UCSD-AML1 (cell line): ENCODE data around the gene COL13A1.

Experiments
- DNase-seq: peaks from one replicate; lab custom pipeline; 2025; ENCODE audit not compliant: unreplicated experiment; lab: John Stamatoyannopoulos, UW

Gene COL13A1

DNA sequence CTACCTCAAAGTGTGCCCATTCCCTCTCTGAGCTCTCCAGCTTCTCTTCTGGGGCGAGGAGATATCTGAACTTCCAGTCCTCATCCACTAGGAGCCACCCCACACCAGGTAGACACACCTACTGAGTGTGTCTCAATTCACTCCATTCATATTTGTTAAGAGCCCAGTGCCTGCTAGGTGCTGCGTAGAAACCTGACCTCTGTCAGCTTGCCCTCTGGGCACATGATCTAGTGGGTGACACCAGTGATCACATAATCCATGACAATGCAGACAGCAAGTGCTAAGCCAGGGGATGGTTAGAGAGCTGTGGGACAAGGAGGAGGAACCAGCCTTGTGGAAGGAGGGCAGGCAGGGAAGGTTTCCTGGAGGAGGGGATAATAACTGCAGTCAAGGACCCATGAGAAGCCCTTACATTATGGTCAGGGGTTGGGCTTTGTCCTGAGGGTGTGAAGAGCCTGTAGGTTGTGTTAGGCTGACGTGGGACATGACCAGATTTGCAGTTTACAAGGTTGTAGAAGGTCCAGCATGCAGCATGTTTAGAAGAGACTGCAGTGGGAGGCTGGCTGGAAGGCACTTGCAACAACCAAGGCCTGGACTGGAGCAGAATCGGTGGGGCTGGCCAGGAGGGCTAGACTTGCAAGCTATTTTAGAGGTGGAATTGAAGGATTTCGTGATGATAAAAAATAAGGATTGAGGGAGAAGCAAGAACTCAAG, 81.8 kb downstream of the COL13A1 start:
- no peak for DNase-seq

GRCh38 chr10:69884024-69884367, 82.3 kb downstream of the COL13A1 start:
- no peak for DNase-seq

DNA sequence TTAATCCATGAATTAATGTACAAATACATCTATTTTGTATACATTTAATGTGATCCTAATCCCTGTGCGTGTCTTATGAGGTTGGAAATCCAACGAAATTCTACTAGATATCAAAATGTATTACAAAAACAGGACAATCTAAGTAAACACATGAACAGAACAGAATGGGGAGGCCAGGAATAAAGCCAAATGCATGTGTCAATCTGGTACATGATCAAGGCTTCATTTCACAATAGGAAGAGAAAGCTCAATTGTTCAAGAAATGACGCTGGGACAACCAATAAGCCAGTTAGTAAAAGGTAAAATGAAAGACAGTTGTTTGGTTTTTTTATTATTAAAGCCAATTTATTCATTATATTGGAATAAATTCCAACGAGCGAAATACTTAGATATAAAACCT, 83.0 kb downstream of the COL13A1 start:
- DNase-seq, result no peak

- DNase-seq, result no peak
Observed at GRCh38 chr10:69885379-69886013, 83.8 kb downstream of the COL13A1 start.

GRCh38 chr10:69888882-69889584, 87.3 kb downstream of the COL13A1 start:
- no peak for DNase-seq

DNA sequence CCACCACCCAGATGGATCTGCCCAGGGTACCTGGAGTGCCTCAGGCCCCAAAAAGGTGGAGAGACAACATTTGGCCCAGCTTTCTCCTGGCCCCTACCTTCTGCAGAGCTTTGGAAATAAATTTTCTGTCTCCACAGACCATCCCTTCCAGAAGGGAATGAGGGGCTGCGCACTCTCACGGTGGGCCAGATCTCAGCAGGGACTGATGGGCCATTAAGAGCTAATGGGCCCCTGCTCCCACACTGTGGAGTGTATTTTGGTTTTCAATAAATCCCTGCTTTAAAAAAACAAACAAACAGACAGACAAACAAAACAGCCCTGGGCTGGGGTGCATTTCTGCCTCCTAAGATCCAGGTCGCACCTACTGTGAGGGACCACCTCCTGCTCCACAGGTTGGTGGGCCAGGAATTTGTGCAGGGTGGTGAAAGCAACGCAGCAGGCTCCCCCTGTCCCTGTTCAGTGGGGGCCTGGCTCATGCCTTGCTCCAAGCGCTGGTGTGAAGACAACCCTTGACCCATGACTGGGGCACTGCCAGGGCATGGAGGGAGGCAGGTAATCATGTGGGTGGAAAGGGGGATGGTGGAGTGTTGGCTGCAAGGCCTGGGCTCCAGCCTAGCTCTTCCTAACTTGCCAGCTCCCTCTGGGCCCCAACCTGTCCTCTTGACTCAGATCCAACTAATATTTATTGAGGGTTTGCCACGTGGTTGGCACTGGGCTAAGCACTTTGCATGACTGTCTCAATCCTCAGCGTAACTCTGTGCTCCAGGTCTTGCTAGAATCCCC, 88.5 kb downstream of the COL13A1 start:
- no peak for DNase-seq

DNA sequence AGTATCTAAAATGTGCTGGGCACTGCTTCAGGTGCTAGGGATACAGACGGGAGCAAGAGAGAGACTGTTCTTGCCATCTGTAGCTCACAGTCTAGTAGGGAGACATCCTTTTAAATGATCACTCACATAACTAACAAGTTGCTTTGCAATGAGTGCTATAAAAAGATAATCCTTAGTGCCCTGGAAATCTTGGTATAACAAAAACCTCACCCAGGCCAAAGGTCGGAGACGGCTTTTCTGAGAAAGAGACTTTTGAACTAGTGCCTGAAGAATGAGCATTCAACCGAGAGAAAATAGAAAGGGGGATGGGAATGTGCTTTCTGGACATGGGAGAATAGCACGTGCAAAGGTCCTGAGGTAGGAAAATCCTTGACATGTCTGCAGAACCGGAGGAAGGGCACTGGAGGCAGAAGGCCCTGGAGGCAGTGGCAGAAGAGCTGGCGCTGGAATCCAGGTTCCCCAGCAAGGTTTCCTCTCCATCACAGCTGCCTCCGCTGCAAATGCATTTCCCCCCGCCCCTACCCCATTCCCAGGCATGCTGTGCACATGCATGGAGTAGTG, 89.4 kb downstream of the COL13A1 start:
- DNase-seq, result no peak

DNA sequence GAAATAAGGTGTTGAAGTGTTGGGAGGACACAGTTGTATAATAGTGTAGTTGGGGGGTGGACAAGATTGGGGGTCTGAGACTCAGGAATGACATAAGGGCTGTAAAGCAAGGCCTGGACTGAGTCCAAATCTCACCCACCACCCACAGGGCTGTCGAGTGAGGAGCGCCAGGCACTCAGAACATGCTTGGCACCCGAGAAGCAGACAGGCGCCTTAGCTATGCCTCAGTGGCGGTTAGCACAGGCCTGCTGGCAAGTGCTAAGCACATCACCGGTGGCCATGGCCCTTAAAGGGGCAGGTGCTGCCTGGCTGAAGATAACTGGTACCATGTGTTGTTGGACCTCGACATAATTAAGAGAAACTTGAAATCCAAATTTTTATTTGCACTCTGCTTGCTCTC, 90.7 kb downstream of the COL13A1 start:
- no peak for DNase-seq

DNA sequence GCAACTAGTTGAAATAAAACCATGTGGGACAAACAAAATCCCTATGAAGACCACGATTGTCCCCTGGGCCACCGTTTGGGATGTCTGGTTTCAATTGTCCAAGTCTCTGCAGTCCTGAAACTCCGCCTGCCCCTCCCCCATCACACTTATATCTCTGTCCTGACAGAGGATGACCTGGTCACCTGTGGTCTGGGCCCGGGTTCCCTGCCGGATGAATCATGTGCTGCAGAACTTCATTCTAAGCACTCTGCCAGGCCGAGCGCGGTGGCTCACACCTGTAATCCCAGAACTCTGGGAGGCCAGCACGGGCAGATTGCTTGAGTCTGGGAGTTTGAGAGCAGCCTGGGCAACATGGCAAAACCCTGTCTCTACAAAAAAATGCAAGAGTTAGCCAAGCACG, 91.1 kb downstream of the COL13A1 start:
- no peak for DNase-seq

DNA sequence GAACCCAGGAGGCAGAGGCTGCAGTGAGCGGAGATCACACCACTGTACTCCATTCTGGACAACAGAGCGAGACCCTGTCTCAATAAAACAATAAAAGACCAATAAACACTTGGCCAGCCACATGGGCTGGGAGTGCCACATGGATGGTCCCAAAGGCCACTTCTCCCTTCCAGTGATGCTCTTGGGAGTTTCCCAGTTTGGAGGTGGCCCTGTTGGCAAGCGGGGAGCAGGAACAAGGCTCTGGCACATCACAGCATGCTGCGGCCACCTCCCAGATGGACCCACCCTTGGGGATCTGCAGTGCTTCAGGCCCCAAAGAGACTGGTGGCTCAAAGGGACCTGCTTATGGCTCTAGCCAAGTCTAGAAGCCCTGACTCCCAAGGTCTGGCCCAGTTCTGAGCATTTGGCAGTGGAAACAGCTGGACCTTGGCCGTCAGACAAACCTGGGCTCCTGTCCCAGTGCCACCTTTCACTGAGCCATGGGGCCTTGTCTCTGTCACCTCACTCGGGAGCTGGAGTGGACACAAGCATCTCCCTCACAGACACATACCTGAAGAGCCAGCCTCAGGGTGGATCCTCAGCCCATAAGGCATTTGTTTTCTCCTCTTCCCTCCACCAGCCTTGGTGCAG, 91.7 kb downstream of the COL13A1 start:
- no peak for DNase-seq

- no peak for DNase-seq
Observed at GRCh38 chr10:69894156-69894555, 92.5 kb downstream of the COL13A1 start.

DNA sequence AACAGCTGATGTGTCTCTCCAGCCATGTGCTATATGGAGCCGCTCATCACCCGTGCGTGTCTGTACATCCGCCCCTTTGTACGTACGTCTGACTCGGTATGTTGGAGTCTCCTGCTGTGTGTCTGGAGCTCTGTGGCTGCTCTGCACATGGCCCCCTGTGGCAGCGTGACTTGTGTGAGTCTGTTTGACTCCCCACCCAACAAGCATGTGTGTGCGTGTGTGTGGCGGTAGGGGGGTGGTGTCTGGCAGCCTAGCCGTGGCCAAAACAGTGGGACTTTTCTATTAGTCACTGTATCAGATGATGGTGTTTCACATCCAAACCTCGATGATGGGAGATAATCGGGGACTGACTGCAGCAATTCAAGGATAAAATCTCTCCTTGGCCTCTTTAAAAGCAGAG, 94.1 kb downstream of the COL13A1 start:
- no peak for DNase-seq

GRCh38 chr10:69896606-69897231, 95.0 kb downstream of the COL13A1 start:
- no peak for DNase-seq

DNA sequence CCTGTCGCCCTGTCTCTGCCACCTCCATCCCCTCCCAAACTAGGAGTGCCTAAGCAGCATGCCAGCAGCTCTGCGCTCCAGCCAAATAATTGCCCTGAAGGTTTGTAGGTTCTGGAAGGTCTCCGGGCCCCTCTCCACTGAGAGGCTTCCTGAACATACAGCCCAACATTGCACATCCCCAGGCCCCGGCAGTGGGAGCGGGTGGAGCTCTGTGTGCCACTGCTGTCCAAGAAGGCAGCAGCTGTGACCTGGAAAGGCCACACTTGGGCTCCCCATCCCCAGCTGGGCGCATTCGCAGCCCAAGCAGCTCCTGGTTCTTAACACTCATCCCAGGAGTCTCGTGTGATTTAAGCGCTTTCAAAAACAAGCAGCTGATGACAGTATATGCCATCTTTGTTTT, 95.7 kb downstream of the COL13A1 start:
- DNase-seq, result no peak

DNA sequence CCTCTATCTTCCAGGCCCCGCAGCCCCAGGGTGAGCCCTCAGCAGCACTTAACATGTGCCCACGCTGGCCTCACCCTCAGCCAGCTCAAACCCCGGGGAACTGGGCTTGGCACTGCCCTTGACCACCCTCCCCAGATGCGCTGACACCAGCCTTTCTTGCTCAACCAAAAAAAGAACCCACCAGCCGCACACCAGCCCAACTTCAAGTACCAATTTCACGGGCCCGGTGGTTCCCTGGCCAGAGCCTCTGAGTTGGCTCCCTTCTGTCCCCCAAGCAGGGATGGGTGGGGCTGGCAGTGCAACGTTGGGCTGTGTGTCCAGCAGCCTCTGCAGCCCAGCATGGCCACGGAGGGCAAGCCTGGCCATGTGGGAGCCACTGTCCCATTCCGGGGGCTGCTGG, 96.3 kb downstream of the COL13A1 start:
- no peak for DNase-seq

DNA sequence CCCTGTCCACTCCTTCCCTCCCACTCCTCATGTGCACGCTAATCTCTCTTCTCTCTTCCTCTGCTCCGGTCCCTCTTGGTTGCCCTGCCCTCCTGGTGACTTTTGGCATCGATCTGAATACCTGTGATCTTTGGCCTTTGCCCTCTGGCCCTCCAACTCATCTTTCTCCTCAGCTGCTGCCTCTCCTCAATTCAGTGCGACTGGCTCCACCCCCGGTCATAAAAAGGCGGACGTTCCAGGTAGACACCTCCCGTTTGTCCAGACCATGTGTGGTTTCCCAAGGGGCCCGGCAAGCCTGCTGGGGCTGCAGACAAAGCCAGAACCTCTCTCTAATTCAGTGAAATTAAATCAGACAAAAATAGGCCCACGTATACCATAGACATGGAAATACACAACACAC, 96.8 kb downstream of the COL13A1 start:
- DNase-seq, result no peak

GRCh38 chr10:69898941-69899340, 97.2 kb downstream of the COL13A1 start:
- DNase-seq, result no peak

DNA sequence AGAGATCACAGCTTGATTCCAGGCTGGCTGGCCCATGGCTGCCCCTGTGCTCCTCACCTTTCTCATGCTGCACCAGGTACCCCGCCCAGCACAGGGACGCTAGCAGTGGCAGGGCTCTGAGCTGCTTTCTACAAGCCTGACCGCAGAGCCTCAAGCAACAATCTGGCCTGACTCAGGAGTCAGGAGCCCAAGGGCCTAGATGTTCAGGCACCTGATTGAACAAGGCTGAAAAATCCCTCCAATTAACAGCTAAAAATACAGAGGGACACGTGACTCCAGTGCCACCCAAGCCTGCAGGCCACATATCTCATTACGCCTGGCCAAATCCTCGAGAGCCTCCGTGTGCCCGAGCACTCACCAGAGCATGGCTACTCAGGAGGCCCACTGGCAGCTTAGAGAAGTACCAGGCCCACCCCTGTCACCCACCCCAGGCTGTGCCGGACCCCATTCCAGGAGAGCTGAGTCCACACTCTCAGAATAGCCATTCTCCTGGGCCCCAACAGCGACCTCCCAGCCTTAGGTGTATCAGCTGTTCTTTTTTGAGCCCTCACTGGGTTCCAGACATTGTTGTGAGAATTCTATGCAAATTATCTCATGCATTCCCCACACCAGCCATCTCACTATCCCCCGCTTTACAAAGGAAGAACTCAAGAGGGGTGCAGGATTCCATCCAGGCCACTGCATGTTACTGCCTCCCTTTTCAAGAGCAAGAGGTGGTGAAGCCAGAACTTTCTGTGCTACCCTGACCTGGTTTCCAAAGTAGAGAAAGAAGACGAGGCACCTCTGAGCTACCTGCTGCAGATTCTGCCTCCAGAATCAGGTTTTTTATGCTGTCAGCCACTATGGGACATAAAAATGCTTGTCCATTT, 98.3 kb downstream of the COL13A1 start:
- DNase-seq, result no peak

DNA sequence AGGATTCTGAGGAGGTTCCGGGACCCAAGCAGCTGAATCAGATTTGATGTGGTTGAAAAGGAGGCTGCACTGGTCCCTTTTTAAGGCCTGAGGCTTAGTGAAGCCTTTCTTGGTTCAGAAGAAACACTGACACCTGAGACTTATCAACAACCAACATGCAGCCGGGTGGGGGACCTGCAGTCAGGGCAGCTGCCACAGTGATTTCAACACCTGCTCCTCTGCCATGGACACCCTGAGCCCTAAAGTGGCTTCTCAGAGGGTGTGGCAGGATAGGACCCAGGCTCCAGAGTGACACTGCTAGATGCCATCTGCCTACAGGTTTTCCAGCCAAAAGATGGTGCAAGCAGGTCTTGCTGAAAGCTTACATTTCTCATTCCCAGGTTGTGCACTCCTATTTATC, 99.3 kb downstream of the COL13A1 start:
- no peak for DNase-seq
